Fibroblast of skin of back (primary cell): ENCODE data around the gene MAGIX. TPM values are rescaled to one million over a fixed set of nuclear protein-coding genes. Genes with fewer than 3 reads are reported as not detected.
"Not testable (repeated sequence)": the region's sequence is repeated elsewhere in the genome, so short reads cannot be mapped to it uniquely, and the experiment has no call there.

Source experiments
- DNase-seq: peaks from one replicate; pipeline ENCODE4 v3.0.0-alpha.2; 2013
- polyA plus RNA-seq, 2 experiments: library from polyadenylated mRNA; unstranded; fragments of 120-200 nt; gene quantifications; one replicate each; pipeline ENCODE4 v1.2.1, GENCODE V29; 2013; ENCODE audit not compliant: insufficient read length in 2 of 2

MAGIX gene
- polyA plus RNA-seq (2013, experiment 1 of 2; ENCODE audit: insufficient read length): 0.71 TPM
- 0.76 TPM for polyA plus RNA-seq (2013, experiment 2 of 2; ENCODE audit: insufficient read length)

GRCh38 chrX:49162620-49163019 lies at the start of gene MAGIX:
Gene MAGIX (plus strand): TSS chrX:49162758. CDS start chrX:49162890, 132 bp downstream.
- DNase-seq: no peak

GRCh38 chrX:49116076-49116475 lies 46.5 kb upstream of the MAGIX start:
- no peak for DNase-seq

- DNase-seq: no peak
Measured at GRCh38 chrX:49116716-49117115, 45.8 kb upstream of the MAGIX start.

- DNase-seq: no peak
Measured at GRCh38 chrX:49117581-49117980, 45.0 kb upstream of the MAGIX start.

GRCh38 chrX:49120091-49120490 lies 42.5 kb upstream of the MAGIX start:
- DNase-seq: no peak

- DNase-seq: no peak
Measured at GRCh38 chrX:49122499-49122898, 40.1 kb upstream of the MAGIX start.

GRCh38 chrX:49127742-49128258 lies 34.8 kb upstream of the MAGIX start:
- DNase-seq: not testable (repeated sequence)

- DNase-seq: no peak
Measured at GRCh38 chrX:49129427-49129826, 33.1 kb upstream of the MAGIX start.

- not testable (repeated sequence) for DNase-seq
Measured at GRCh38 chrX:49132275-49132674, 30.3 kb upstream of the MAGIX start.

GRCh38 chrX:49133759-49134158 lies 28.8 kb upstream of the MAGIX start:
- no peak for DNase-seq

- no peak for DNase-seq
Measured at GRCh38 chrX:49137492-49137891, 25.1 kb upstream of the MAGIX start.

- no peak for DNase-seq
Measured at GRCh38 chrX:49139713-49140112, 22.8 kb upstream of the MAGIX start.

- DNase-seq: not testable (repeated sequence)
Measured at GRCh38 chrX:49142264-49142663, 20.3 kb upstream of the MAGIX start.

GRCh38 chrX:49143154-49143553 lies 19.4 kb upstream of the MAGIX start:
- DNase-seq: not testable (repeated sequence)

- no peak for DNase-seq
Measured at GRCh38 chrX:49147282-49147681, 15.3 kb upstream of the MAGIX start.

- DNase-seq: no peak
Measured at GRCh38 chrX:49147936-49148335, 14.6 kb upstream of the MAGIX start.

GRCh38 chrX:49148390-49149100 lies 14.0 kb upstream of the MAGIX start:
- DNase-seq: not testable (repeated sequence)

GRCh38 chrX:49149291-49149690 lies 13.3 kb upstream of the MAGIX start:
- not testable (repeated sequence) for DNase-seq

- DNase-seq: no peak
Measured at GRCh38 chrX:49153467-49153866, 9.1 kb upstream of the MAGIX start.

GRCh38 chrX:49155243-49155899 lies 7.2 kb upstream of the MAGIX start:
- peak; percentile 77 for DNase-seq

GRCh38 chrX:49155900-49156837 lies 6.4 kb upstream of the MAGIX start:
- DNase-seq: peak; percentile 93

- no peak for DNase-seq
Measured at GRCh38 chrX:49157194-49157593, 5.4 kb upstream of the MAGIX start.

- no peak for DNase-seq
Measured at GRCh38 chrX:49160908-49161307, 1.6 kb upstream of the MAGIX start.
